ENCODE measurements around the gene PLGRKT.
"Not testable (repeated sequence)": the region's sequence is repeated elsewhere in the genome, so short reads cannot be mapped to it uniquely, and the experiment has no call there.

- not testable (repeated sequence) for TF ChIP-seq POLR2AphosphoS5 (IDR thresholded peaks at IDR 0.05; ENCODE audit: low read depth, low read length); TAF1 (IDR thresholded peaks at IDR 0.05; ENCODE audit: borderline replicate concordance, low read depth, low read length)
Observed at GRCh38 chr9:5432890-5433289, 4.8 kb downstream of the PLGRKT start.

Measured in GM12892 (cell line).